Ectodermal cell (in vitro differentiated cells): ENCODE data around the gene MTG1.
"Not testable (repeated sequence)": the region's sequence is repeated elsewhere in the genome, so short reads cannot be mapped to it uniquely, and the experiment has no call there.

ENCODE experiments used
- H3K27ac ChIP-seq: 2 replicates; pipeline ENCODE4 v1.7.0; 2013; ENCODE audit warnings: mild to moderate bottlenecking, low read depth, low read length; ENCODE audit not compliant: insufficient read depth, poor library complexity, severe bottlenecking
- H3K27me3 ChIP-seq: 2 replicates; pipeline ENCODE4 v1.7.0; 2013; ENCODE audit warnings: mild to moderate bottlenecking, low read length; ENCODE audit not compliant: insufficient read depth, control insufficient read depth, poor library complexity, severe bottlenecking
- H3K36me3 ChIP-seq: one replicate; pipeline ENCODE4 v1.7.0; 2013; ENCODE audit warnings: low read length; ENCODE audit not compliant: control insufficient read depth, insufficient read depth
- H3K4me1 ChIP-seq: one replicate; pipeline ENCODE4 v1.7.0; 2013; ENCODE audit warnings: low read length; ENCODE audit not compliant: control insufficient read depth, insufficient read depth
- H3K4me3 ChIP-seq: 2 replicates; pipeline ENCODE4 v1.7.0; 2013; ENCODE audit warnings: low read depth, low read length, control low read depth; ENCODE audit not compliant: insufficient read depth
- H3K9me3 ChIP-seq: 2 replicates; pipeline ENCODE4 v1.7.0; 2013; ENCODE audit warnings: mild to moderate bottlenecking, low read length, moderate library complexity; ENCODE audit not compliant: control insufficient read depth
- whole genome bisulfite sequencing, 2 experiments: methylation state at CpG; one replicate each; pipeline ENCODE4 v1.1.7; 2013; ENCODE audit warnings: missing lambda C conversion rate in 2 of 2; 5-methylcytosine and 5-hydroxymethylcytosine counted together

The MTG1 gene

DNA sequence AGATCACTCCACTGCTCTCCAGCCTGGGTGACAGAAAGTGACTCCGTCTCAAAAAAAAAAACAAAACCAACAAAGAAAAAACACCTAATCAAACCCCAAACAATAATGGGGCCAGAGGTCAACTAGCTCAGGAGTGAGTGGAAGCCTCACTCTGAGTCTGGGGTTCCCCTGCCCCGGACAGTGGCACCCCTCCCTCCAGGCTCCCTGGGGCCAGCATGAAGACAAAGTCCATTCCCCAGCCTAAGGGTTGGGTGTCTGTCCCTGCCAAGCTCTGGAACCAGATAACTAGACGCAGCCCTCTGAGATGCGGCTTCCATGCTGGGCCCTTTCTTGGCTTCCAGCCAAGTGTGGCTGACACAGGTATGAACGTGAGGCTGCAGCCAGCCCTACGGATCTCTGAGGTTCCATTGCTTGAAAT, 34.4 kb upstream of the MTG1 start:
- Histone ChIP-seq H3K27me3 (peaks cover 8% of the 10 kb centered on the region), H3K9me3 (no peaks in the 10 kb centered on the region), H3K4me1 (peaks cover 8% of the 10 kb centered on the region), H3K4me3 (no peak overlapping the region), H3K27ac (no peak overlapping the region), H3K36me3 (peaks cover 9% of the 10 kb centered on the region)
- WGBS, 2 experiments: 76 to 80% methylated on average over 6 of the region's 6 CpGs

- Histone ChIP-seq H3K27ac (no peak overlapping the region), H3K4me1 (peaks cover 8% of the 10 kb centered on the region), H3K27me3 (peaks cover 8% of the 10 kb centered on the region), H3K4me3 (no peak overlapping the region), H3K36me3 (peaks cover 15% of the 10 kb centered on the region), H3K9me3 (no peaks in the 10 kb centered on the region)
- WGBS, 2 experiments: 91 to 94% methylated on average over 17 of the region's 17 CpGs
Observed at GRCh38 chr10:133359972-133360610, 33.9 kb upstream of the MTG1 start.

- Histone ChIP-seq H3K9me3 (no peaks in the 10 kb centered on the region), H3K27ac (no peak overlapping the region), H3K4me3 (no peak overlapping the region), H3K27me3 (peaks cover 8% of the 10 kb centered on the region), H3K4me1 (peaks cover 7% of the 10 kb centered on the region), H3K36me3 (peaks cover 26% of the 10 kb centered on the region)
- 86 to 89% methylated on average over 5 of the region's 5 CpGs for WGBS, 2 experiments
Observed at GRCh38 chr10:133361227-133361626, 32.7 kb upstream of the MTG1 start.

DNA sequence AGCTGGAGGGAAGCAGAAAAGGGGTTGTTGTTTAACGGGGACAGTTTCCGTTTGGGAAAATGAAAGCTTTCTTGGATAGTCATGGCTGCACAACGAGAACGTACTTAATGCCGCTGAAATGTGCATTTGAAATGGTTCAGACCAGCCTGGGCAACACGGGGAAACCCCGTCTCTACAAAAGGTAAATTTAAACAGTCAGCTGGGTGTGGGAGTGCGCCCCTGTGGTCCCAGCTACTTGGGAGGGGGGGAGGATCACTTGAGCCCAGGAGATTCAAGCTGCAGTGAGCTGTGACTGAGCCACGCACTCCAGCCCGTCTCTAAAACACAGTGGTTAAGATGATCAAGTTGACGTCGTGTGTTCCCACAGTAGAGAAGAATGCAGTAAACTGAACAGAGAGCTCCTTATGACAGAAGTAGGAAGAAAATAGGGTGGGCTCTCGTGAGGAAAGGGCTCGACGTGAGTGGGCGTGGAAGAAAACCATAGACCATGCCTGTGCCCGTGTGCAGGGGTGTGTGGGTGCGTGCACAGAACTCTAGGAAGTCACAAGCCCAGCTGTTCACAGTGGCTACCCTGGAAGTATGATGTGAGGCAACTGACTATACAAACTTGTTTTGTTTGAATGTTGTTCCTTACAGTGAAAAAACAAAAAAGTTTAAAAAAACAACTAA, 32.0 kb upstream of the MTG1 start:
- Histone ChIP-seq H3K9me3 (no peaks in the 10 kb centered on the region), H3K36me3 (peaks cover 32% of the 10 kb centered on the region), H3K4me3 (no peak overlapping the region), H3K27me3 (peaks cover 5% of the 10 kb centered on the region), H3K27ac (no peak overlapping the region), H3K4me1 (no peaks in the 10 kb centered on the region)
- WGBS, 2 experiments: 87 to 89% methylated on average over 18 of the region's 18 CpGs

DNA sequence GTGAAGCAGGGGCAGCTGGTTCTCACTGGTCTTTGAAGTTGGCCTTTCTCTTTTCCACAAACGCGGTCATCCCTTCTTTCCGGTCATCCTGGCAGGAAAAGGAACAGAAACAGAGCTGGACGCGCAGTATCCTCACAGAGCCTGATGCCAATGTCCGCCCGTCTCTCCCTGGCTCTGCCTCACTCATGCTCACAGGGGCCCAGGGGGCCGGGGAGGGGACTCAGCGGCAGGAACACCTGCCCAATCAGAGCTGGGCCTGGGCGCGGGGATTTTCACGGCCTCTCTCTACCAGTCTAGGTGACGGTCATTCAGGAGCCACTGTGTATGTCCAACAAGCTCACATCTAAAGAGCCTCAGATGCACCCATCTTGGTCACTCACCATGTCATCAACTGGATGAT, 31.1 kb upstream of the MTG1 start:
- Histone ChIP-seq H3K4me1 (no peaks in the 10 kb centered on the region), H3K36me3 (peaks cover 33% of the 10 kb centered on the region)
- WGBS, 2 experiments: 95 to 96% methylated on average over 13 of the region's 13 CpGs

GRCh38 chr10:133364645-133365431, 29.1 kb upstream of the MTG1 start:
- H3K27ac ChIP-seq: no peak overlapping the region
- H3K27me3 ChIP-seq: no peaks in the 10 kb centered on the region
- H3K4me3 ChIP-seq: no peak overlapping the region
- H3K36me3 ChIP-seq: peaks cover 46% of the 10 kb centered on the region
- 95 to 96% methylated on average over 29 of the region's 29 CpGs for WGBS, 2 experiments
- H3K9me3 ChIP-seq: no peaks in the 10 kb centered on the region
- H3K4me1 ChIP-seq: no peaks in the 10 kb centered on the region

More for the DNA sequence above, 31.1 kb upstream of the MTG1 start:
- H3K27ac ChIP-seq: no peak overlapping the region
- H3K9me3 ChIP-seq: no peaks in the 10 kb centered on the region
- no peaks in the 10 kb centered on the region for H3K27me3 ChIP-seq
- no peak overlapping the region for H3K4me3 ChIP-seq

DNA sequence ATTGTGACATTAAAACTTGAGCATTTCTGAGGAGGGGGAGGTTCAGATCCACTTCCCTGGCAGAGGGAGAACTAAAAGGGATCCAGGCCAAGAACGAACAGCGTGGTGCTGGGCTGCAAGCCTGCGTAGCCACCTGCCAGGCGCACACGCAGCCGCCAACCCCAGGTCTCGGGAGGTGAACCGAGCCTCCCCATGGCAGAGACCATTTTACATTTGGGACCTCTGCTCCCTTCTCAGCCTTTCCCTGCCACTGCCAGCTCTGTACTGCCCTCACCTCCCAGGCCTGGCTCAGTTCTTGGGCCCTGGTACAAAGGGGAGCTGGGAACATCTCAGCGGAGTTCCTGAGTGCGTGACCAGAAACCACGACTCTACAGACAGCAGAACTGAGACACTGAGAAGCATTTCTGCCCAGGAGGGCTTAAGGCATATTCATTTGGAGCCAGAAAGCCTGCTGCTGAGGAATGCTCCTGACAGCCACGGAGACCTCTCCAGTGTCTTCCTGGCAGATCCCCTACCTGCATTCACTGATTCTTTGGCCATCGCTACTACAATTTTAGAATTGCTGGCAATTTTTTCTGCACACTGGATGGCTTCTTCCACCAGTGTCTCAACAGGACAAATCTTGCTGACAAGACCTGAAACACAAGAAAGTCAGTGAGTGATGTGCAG, 28.4 kb upstream of the MTG1 start:
- peaks cover 54% of the 10 kb centered on the region for H3K36me3 ChIP-seq
- 86 to 88% methylated on average over 13 of the region's 13 CpGs for WGBS, 2 experiments

GRCh38 chr10:133366130-133366478, 27.9 kb upstream of the MTG1 start:
- H3K27ac ChIP-seq: no peak overlapping the region
- H3K9me3 ChIP-seq: no peaks in the 10 kb centered on the region
- no peak overlapping the region for H3K4me3 ChIP-seq
- WGBS, 2 experiments: 88 to 89% methylated on average over 17 of the region's 17 CpGs
- peaks cover 56% of the 10 kb centered on the region for H3K36me3 ChIP-seq
- H3K4me1 ChIP-seq: no peaks in the 10 kb centered on the region
- no peaks in the 10 kb centered on the region for H3K27me3 ChIP-seq

More for the DNA sequence above, 28.4 kb upstream of the MTG1 start:
- no peaks in the 10 kb centered on the region for H3K4me1 ChIP-seq
- H3K27ac ChIP-seq: no peak overlapping the region
- no peak overlapping the region for H3K4me3 ChIP-seq
- H3K9me3 ChIP-seq: no peaks in the 10 kb centered on the region
- no peaks in the 10 kb centered on the region for H3K27me3 ChIP-seq

GRCh38 chr10:133366751-133367150, 27.2 kb upstream of the MTG1 start:
- Histone ChIP-seq H3K4me1 (no peaks in the 10 kb centered on the region), H3K27ac (no peak overlapping the region), H3K9me3 (no peaks in the 10 kb centered on the region), H3K36me3 (peaks cover 62% of the 10 kb centered on the region), H3K27me3 (no peaks in the 10 kb centered on the region), H3K4me3 (no peak overlapping the region)
- 96 to 97% methylated on average over 13 of the region's 13 CpGs for WGBS, 2 experiments

- not testable (repeated sequence) for H3K9me3 ChIP-seq, H3K27me3 ChIP-seq, H3K4me1 ChIP-seq, H3K4me3 ChIP-seq, H3K27ac ChIP-seq
- peaks cover 59% of the 10 kb centered on the region for H3K36me3 ChIP-seq
- 80 to 100% methylated on average over 1 of the region's 7 CpGs for WGBS, 2 experiments
Observed at GRCh38 chr10:133367461-133367860, 26.5 kb upstream of the MTG1 start.
